GM20431 (cell line): Measurements from ENCODE around the gene RAET1E.
"Not testable (repeated sequence)": the region's sequence is repeated elsewhere in the genome, so short reads cannot be mapped to it uniquely, and the experiment has no call there.

Experiments
- in situ Hi-C: fragments of 300-500 bp; cut with MseI, MboI; formaldehyde crosslinking; loops from one replicate; pipeline ENCODE4 v1.15.0; 2020; ENCODE audit warnings: low sequenced_read_pairs; ENCODE audit not compliant: unreplicated experiment

The RAET1E gene

DNA sequence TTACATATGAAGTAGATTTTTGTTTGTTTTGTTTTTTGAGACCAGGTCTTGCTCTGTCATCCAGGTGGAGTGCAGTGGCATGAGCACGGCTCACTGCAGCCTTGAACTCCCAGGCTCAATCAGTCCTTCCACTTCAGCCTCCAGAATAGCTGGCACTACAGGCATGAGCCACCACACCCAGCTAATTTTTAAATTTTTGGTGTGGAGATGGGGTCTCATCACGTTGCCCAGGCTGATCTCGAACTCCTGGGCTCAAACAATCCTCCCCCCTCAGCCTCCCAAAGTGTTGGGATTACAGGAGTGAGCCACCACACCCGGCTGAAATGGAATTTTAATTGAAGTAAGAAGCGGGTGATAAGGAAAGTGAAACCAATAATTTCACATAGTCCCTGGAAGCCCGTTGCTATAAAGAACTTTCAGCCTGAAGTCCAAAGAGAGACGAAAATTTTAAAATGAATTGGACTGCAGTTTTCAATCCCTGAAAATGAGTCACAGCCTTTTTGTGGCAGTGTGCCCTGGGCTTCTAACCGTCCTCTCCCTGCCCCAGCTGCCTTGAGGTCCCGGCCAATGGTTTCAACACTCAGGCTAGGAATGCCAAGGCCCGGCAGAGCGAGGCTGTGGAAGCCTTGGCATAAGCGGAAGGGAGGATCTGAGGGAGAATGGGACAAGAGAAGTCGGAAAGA, 757 bp downstream of the RAET1E start:
- in situ Hi-C loops, result no loop called here

DNA sequence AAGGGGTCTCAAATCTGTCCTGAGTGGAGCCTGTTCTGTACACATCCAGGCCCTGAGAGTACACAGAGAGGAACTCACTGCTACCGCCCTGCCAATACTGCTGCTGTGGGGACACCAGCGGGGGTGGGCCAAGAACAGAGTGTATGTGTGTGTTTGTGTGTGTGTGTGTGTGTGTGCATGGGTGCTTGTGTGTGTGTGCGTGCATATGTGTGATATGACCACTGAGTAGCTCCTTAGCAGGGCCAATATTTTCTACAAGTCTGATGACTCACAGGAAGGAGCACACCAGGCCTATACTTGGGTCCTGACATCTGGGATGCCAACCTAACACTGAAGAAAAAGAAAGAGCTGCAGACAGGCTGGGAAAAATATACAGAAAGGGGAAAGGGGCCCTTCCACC, 1.4 kb downstream of the RAET1E start:
- in situ Hi-C loops, result no loop called here

DNA sequence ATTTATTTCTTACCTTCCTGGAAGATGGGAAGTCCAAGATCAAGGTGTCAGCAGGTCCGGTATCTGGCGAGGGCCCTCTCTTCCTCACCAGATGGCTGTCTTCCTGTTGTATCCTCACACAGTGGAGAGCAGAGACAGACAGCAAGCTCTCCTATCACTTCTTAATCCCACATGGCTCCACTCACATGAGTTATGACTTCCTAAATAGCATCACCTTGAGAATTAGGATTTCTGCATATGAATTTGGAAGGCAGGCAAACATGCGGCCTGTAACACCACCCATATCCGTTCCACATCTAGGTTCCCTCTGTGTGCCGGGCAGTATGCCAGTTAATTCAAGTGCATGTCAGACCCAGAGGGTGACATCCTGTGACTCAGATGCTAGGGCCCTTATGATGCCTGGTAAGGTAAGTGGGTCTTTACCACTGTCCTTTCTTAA, 2.1 kb downstream of the RAET1E start:
- in situ Hi-C loops, result no loop called here

DNA sequence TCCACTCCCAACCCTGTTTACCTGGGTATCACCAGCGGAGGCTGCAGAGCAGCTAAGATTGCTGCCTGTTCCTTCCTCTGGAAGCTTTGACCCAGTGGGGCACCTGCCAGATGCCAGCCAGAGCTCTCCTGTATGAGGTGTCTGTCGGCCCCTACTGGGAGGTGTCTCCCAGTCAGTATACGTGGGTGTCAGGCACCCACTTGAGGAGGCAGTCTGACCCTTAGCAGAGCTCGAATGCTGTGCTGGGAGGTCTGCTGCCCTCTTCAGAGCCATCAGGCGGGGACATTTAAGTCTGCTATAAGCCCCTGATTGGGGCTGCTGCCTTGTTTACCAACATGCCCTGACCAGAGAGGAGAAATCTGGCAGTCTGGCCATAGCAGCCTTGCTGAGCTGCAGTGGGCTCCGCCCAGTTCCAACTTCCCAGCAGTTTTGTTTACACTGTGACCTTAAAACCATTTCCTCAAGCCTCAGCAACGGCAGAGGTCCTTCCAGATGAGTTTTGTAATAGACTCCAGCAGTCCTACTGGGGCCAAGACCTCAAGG, 2.8 kb downstream of the RAET1E start:
- in situ Hi-C loops, result no loop called here

- in situ Hi-C loops, result not testable (repeated sequence)
Observed at GRCh38 chr6:149891864-149892263, 6.0 kb downstream of the RAET1E start.

DNA sequence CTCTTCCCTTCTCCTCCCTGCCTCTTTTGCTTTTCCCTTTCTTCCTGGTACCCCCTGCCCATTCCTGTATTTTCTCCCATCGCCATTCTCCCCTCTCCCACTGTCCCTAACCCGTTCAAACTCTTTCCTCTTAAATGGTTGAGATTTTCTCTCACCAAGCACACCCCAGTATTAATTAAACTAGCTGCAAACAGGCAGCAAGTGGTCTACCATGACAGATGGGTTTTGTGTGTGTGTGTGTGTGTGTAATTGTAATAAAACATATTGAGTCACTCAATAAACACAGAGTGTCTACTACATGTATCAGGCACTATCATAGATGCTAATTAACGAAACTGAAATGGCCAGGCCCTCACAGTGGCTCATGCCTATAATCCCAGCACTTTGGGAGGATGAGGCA, 6.7 kb downstream of the RAET1E start:
- in situ Hi-C loops, result no loop called here

GRCh38 chr6:149890629-149891045, 7.3 kb downstream of the RAET1E start:
- in situ Hi-C loops, result no loop called here

GRCh38 chr6:149889326-149889725, 8.6 kb downstream of the RAET1E start:
- in situ Hi-C loops, result no loop called here

GRCh38 chr6:149888659-149889058, 9.3 kb downstream of the RAET1E start:
- in situ Hi-C loops, result no loop called here

- in situ Hi-C loops, result no loop called here
Observed at GRCh38 chr6:149888093-149888492, 9.8 kb downstream of the RAET1E start.

DNA sequence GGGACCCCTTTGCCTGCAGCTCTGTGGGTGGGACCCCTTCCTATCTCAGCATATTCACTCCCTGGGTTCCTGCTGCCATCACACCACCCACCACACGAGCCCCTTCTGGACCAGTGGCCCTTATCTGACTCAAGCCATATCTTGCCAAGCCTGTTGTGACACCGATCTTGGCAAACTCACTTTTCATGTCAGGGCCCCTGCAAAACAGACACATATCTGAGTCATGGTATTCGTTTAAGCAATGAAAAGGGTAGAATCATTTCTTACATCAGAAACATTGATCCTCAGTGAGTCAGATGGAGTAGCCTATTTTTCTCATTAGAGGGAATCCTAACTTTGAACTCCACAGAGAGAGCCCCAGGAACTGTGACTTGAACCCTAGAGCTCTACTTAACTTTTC, 10.6 kb downstream of the RAET1E start:
- in situ Hi-C loops, result no loop called here

GRCh38 chr6:149885888-149886287, 12.0 kb downstream of the RAET1E start:
- in situ Hi-C loops, result no loop called here

- in situ Hi-C loops, result no loop called here
Observed at GRCh38 chr6:149884617-149885016, 13.3 kb downstream of the RAET1E start.

DNA sequence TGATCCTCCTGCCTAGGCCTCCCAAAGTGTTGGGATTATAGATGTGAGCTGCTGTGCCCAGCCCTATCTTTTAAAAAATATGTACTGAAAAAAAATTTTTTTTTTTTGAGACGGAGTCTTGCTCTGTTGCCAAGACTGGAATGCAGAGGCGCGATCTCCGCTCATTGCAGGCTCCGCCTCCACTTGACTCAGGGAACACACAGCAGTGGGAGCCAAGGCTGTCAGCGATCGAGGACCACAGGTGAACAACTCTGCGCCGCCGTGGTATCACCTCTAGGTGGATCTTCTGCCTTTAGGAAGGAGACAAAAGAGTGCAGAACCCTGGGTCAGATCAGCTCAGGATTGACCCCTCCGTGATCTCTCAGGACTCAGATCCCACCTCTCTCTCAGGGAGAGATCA, 13.7 kb downstream of the RAET1E start:
- in situ Hi-C loops, result no loop called here

- in situ Hi-C loops, result no loop called here
Observed at GRCh38 chr6:149881860-149882259, 16.1 kb downstream of the RAET1E start.

GRCh38 chr6:149881066-149881766, 16.7 kb downstream of the RAET1E start:
- in situ Hi-C loops, result no loop called here

GRCh38 chr6:149877659-149878058, 20.3 kb downstream of the RAET1E start:
- in situ Hi-C loops, result no loop called here

- in situ Hi-C loops, result no loop called here
Observed at GRCh38 chr6:149876241-149876933, 21.5 kb downstream of the RAET1E start.

GRCh38 chr6:149872233-149872632, 25.7 kb downstream of the RAET1E start:
- in situ Hi-C loops, result no loop called here

DNA sequence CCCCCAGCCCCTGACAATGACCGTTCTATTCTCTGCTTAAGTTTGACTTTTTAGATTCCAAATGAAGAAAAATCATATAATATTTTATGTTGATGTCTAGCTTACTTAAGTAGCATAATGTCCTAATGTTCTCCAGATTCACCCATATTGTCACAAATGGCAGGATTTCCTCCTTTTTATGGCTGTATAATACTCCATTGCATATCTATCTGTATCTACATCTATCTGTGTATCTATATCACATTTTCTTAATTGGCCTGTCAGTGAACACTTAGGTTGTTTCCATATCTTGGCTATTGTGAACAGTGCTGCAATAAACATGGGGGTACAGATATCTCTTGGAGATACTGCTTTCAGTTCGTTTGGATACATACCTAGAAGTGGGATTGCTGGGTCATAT, 26.7 kb downstream of the RAET1E start:
- in situ Hi-C loops, result no loop called here
